SK-N-SH (cell line): ENCODE results near the gene KHDC3L. TPM values are rescaled to one million over a fixed set of nuclear protein-coding genes. Genes with fewer than 3 reads are reported as not detected.

Source experiments
- CTCF ChIA-PET: fragments of 300-600, 350-600 bp; formaldehyde crosslinking; extraction: SDS; loops from one replicate; lab custom pipeline; 2021; lab: Yijun Ruan, JAX
- POLR2A ChIA-PET: fragments of 350-600 bp; sonication (Branson Sonifier 250); formaldehyde crosslinking; extraction: SDS; loops from one replicate; lab custom pipeline; 2020; ENCODE audit warnings: antibody characterized with exemption, inconsistent platforms; lab: Yijun Ruan, JAX
- DNase-seq: peaks from one replicate; pipeline ENCODE4 v3.0.0; 2012
- H2AFZ ChIP-seq: fragments of 200-600 bp; sonication (generic); 2 replicates; pipeline ENCODE4 v1.8.1; 2016; ENCODE audit warnings: antibody characterized with exemption, mild to moderate bottlenecking, low read depth
- H3F3A ChIP-seq: fragments of 200-600 bp; sonication (generic); replicated peaks from 2 replicates; pipeline ENCODE3; 2016; ENCODE audit warnings: antibody characterized with exemption, mild to moderate bottlenecking; ENCODE audit not compliant: insufficient read depth
- H3K27ac ChIP-seq, 2 experiments: fragments of 200-500 bp in 1 of 2; fragments of 200-600 bp in 1 of 2; sonication (Bioruptor generic) in 1 of 2; sonication (generic), shearing (Covaris generic) in 1 of 2; 2 replicates each; pipeline versions ENCODE4 v1.5.1 to v1.6.1; 2014 to 2016; ENCODE audit warnings: low read depth in 2 of 2, inconsistent platforms in 1 of 2, low read length in 1 of 2, mild to moderate bottlenecking in 1 of 2, mixed read lengths in 1 of 2
- H3K27me3 ChIP-seq: fragments of 200-600 bp; sonication (generic), shearing (Covaris generic); 2 replicates; pipeline ENCODE4 v1.6.1; 2016; ENCODE audit warnings: mixed run types; ENCODE audit not compliant: insufficient read depth
- H3K36me3 ChIP-seq, 2 experiments: fragments of 200-500 bp in 1 of 2; fragments of 200-600 bp in 1 of 2; sonication (Bioruptor generic) in 1 of 2; sonication (generic) in 1 of 2; replicated peaks in 1 of 2; 2 replicates each; pipeline versions ENCODE3 to v1.5.1; 2014 to 2016; ENCODE audit warnings: low read length in 1 of 2, mild to moderate bottlenecking in 1 of 2; ENCODE audit not compliant: insufficient read depth in 2 of 2, control insufficient read depth in 1 of 2
- H3K4me1 ChIP-seq, 2 experiments: fragments of 200-500 bp in 1 of 2; fragments of 200-600 bp in 1 of 2; sonication (Bioruptor generic) in 1 of 2; sonication (generic), shearing (Covaris generic) in 1 of 2; 2 replicates each; pipeline versions ENCODE4 v1.5.1 to v1.6.1; 2014 to 2016; ENCODE audit warnings: low read depth in 1 of 2, low read length in 1 of 2, mixed run types in 1 of 2; ENCODE audit not compliant: insufficient read depth in 2 of 2, control insufficient read depth in 1 of 2
- H3K4me2 ChIP-seq: fragments of 200-600 bp; sonication (generic), shearing (Covaris generic); 2 replicates; pipeline ENCODE4 v1.6.1; 2017; ENCODE audit warnings: mixed run types
- H3K4me3 ChIP-seq, 2 experiments: fragments of 200-500 bp in 1 of 2; fragments of 200-600 bp in 1 of 2; sonication (Bioruptor generic) in 1 of 2; sonication (generic), shearing (Covaris generic) in 1 of 2; 2 replicates each; pipeline versions ENCODE4 v1.5.1 to v1.8.1; 2014 to 2016; ENCODE audit warnings: low read depth in 2 of 2, inconsistent platforms in 1 of 2, low read length in 1 of 2, mild to moderate bottlenecking in 1 of 2, mixed read lengths in 1 of 2, moderate library complexity in 1 of 2
- H3K79me2 ChIP-seq: fragments of 200-600 bp; sonication (generic); 2 replicates; pipeline ENCODE4 v1.8.1; 2017; ENCODE audit warnings: mild to moderate bottlenecking; ENCODE audit not compliant: insufficient read depth
- H3K9ac ChIP-seq: fragments of 200-600 bp; sonication (generic); 2 replicates; pipeline ENCODE4 v1.6.1; 2017; ENCODE audit warnings: mixed run types
- H3K9me2 ChIP-seq: fragments of 200-600 bp; sonication (generic); 2 replicates; pipeline ENCODE4 v1.6.1; 2017; ENCODE audit warnings: mixed run types
- H3K9me3 ChIP-seq: fragments of 200-600 bp; sonication (generic); 2 replicates; pipeline ENCODE4 v1.6.1; 2017; ENCODE audit warnings: mixed run types, mild to moderate bottlenecking, moderate library complexity
- H4K20me1 ChIP-seq: fragments of 200-600 bp; sonication (generic); 2 replicates; pipeline ENCODE4 v1.6.1; 2017; ENCODE audit warnings: mild to moderate bottlenecking, mixed run types; ENCODE audit not compliant: insufficient read depth
- CHD2 ChIP-seq: fragments of 150-350 bp; IDR thresholded peaks from 2 replicates; pipeline ENCODE4 v1.6.1; 2018; ENCODE audit warnings: low read length; ENCODE audit not compliant: partially characterized antibody
- EP300 ChIP-seq, 2 experiments: IDR thresholded peaks; 2 replicates each; pipeline versions ENCODE4 v1.4.0 to v1.6.1; 2012; ENCODE audit warnings: borderline replicate concordance in 1 of 2, low read depth in 1 of 2, low read length in 1 of 2
- EZH2phosphoT487 ChIP-seq: fragments of 200-600 bp; sonication (generic); IDR thresholded peaks from 2 replicates; pipeline ENCODE4 v1.6.1; 2017; ENCODE audit warnings: low read depth, mixed run types, mild to moderate bottlenecking, antibody characterized with exemption, moderate library complexity, borderline replicate concordance
- FOSL2 ChIP-seq: IDR thresholded peaks from 2 replicates; pipeline ENCODE4 v1.4.0; 2012; ENCODE audit warnings: low read depth, mild to moderate bottlenecking, moderate library complexity, borderline replicate concordance
- FOXJ3 ChIP-seq: sonication (generic); formaldehyde crosslinking; IDR thresholded peaks from 2 replicates; pipeline ENCODE4 v1.5.1; 2020; ENCODE audit warnings: mild to moderate bottlenecking, missing genetic modification reagents
- GABPA ChIP-seq: IDR thresholded peaks from 2 replicates; pipeline ENCODE4 v1.4.0; 2012; ENCODE audit warnings: low read depth, mild to moderate bottlenecking
- MXI1 ChIP-seq: IDR thresholded peaks from 2 replicates; pipeline ENCODE4 v1.6.1; 2012; ENCODE audit warnings: mild to moderate bottlenecking, low read depth, low read length, improper control_type of control experiment
- NFIC ChIP-seq: IDR thresholded peaks from 2 replicates; pipeline ENCODE4 v1.4.0; 2012; ENCODE audit warnings: borderline replicate concordance
- RCOR1 ChIP-seq: fragments of 150-350 bp; IDR thresholded peaks from 2 replicates; pipeline ENCODE4 v1.6.1; 2017; ENCODE audit warnings: antibody characterized with exemption, low read length
- RXRA ChIP-seq: IDR thresholded peaks from 2 replicates; pipeline ENCODE4 v1.4.0; 2012; ENCODE audit warnings: low read depth, mild to moderate bottlenecking, borderline replicate concordance
- SIN3A ChIP-seq: IDR thresholded peaks from 2 replicates; pipeline ENCODE4 v1.6.1; 2012; ENCODE audit warnings: low read depth, mild to moderate bottlenecking, low read length, moderate library complexity, borderline replicate concordance
- SMC3 ChIP-seq: IDR thresholded peaks from 2 replicates; pipeline ENCODE4 v1.6.1; 2012; ENCODE audit warnings: low read depth, low read length, improper control_type of control experiment
- YY1 ChIP-seq: IDR thresholded peaks from 2 replicates; pipeline ENCODE4 v1.4.0; 2012; ENCODE audit warnings: low read depth, mild to moderate bottlenecking
- WGBS: methylation state at CpG from one replicate; pipeline ENCODE4 v1.1.6; 2017; ENCODE audit warnings: low lambda C conversion rate; 5-methylcytosine and 5-hydroxymethylcytosine counted together
- polyA plus RNA-seq, 3 experiments: library from polyadenylated mRNA; depleted of rRNA; stranded (reverse); fragments of >200 nt; gene quantifications; 2 replicates each; pipeline ENCODE4 v1.2.3, GENCODE V29; 2012
- TF ChIP-seq, protein P1 (sequence below): IDR thresholded peaks from 2 replicates; pipeline ENCODE4 v1.6.1; 2012; ENCODE audit warnings: mild to moderate bottlenecking, low read depth, low read length, moderate library complexity
- TF ChIP-seq, protein P2 (sequence below): IDR thresholded peaks from 2 replicates; pipeline ENCODE4 v1.4.0; 2012; ENCODE audit warnings: low read depth, borderline replicate concordance
- TF ChIP-seq, protein P3 (sequence below): IDR thresholded peaks from 2 replicates; pipeline ENCODE4 v1.4.0; 2012; ENCODE audit warnings: low read depth
- TF ChIP-seq, protein P4 (sequence below): fragments of 200-600 bp; sonication (generic); IDR thresholded peaks from 2 replicates; pipeline ENCODE4 v1.6.1; 2017; ENCODE audit warnings: antibody characterized with exemption, mild to moderate bottlenecking, moderate library complexity

KHDC3L gene
- polyA plus RNA-seq, 1 of the 3 experiments (the other 2 are of a cell fraction): not detected

DNA sequence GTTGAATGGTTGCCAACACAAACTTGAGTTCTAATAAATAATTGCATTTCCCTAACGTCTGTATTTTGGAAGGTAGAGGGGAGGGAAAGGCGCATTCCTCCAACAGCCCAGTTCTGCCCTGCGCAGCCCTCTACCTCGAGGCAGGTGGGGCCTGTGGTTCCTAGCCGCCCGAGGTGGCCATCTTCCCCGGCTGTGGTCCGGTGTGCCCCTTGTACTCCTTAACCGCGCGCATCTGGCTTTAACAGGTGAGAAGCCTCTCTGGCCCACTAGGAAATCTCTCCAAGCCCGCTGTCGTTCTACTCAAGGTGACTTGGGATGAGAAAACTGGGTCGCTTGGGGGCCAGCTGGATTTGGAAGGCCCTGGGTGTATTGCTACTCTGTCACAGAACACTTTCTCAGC lies 1.7 kb downstream of the KHDC3L start:
- no peak for DNase-seq
- Histone ChIP-seq H2AFZ (no peak overlapping the region), H3K4me1 (no peaks in the 10 kb centered on the region), H3K4me3 (no peak overlapping the region), H3K9me3 (no peaks in the 10 kb centered on the region), H4K20me1 (no peaks in the 10 kb centered on the region), H3K9ac (no peak overlapping the region), H3K79me2 (no peaks in the 10 kb centered on the region), H3K27me3 (no peaks in the 10 kb centered on the region), H3K36me3 (no peaks in the 10 kb centered on the region), H3K9me2 (no peaks in the 10 kb centered on the region), H3K27ac (no peak overlapping the region), H3F3A (no peaks in the 10 kb centered on the region), H3K4me2 (no peak overlapping the region)
- ChIA-PET POLR2A (no interaction called here), CTCF (no interaction called here)
- 85% methylated on average over 14 of the region's 14 CpGs for WGBS
- TF ChIP-seq GABPA (no peak), FOXJ3 (CRISPR knock-in tag) (no peak), SIN3A (no peak), RCOR1 (no peak), RXRA (no peak), EP300 (IDR thresholded peaks at IDR 0.05; ENCODE audit: borderline replicate concordance in 1 of 2, low read depth in 1 of 2, low read length in 1 of 2) (no peak), NFIC (no peak), CHD2 (no peak)
- TF ChIP-seq, protein P1, sequence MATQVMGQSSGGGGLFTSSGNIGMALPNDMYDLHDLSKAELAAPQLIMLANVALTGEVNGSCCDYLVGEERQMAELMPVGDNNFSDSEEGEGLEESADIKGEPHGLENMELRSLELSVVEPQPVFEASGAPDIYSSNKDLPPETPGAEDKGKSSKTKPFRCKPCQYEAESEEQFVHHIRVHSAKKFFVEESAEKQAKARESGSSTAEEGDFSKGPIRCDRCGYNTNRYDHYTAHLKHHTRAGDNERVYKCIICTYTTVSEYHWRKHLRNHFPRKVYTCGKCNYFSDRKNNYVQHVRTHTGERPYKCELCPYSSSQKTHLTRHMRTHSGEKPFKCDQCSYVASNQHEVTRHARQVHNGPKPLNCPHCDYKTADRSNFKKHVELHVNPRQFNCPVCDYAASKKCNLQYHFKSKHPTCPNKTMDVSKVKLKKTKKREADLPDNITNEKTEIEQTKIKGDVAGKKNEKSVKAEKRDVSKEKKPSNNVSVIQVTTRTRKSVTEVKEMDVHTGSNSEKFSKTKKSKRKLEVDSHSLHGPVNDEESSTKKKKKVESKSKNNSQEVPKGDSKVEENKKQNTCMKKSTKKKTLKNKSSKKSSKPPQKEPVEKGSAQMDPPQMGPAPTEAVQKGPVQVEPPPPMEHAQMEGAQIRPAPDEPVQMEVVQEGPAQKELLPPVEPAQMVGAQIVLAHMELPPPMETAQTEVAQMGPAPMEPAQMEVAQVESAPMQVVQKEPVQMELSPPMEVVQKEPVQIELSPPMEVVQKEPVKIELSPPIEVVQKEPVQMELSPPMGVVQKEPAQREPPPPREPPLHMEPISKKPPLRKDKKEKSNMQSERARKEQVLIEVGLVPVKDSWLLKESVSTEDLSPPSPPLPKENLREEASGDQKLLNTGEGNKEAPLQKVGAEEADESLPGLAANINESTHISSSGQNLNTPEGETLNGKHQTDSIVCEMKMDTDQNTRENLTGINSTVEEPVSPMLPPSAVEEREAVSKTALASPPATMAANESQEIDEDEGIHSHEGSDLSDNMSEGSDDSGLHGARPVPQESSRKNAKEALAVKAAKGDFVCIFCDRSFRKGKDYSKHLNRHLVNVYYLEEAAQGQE: no peak

DNA sequence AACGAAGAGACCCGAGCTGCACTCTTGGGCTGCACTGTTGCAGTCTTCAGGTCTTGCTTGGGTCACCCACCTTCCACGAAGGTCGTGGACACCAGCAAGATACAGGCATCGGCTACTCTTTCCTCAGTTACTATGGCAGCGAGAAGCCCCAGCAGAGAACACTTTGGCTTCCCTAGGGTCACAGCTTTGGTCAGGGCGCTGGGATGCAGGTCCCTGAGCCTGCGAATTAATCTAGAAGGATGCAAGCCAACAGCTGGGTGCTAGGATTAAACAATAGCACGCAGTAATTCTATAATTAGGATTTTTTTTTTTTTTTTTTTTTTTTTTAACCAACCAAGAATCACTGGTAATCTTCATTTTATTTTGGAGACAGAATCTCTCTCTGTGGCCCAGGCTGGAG lies 2.1 kb downstream of the KHDC3L start:
- no peaks in the 10 kb centered on the region for H3K27me3 ChIP-seq
- no peak overlapping the region for H3K27ac ChIP-seq
- H3F3A ChIP-seq: no peaks in the 10 kb centered on the region
- POLR2A ChIA-PET: no interaction called here
- no peak for DNase-seq
- WGBS: 70% methylated on average over 9 of the region's 9 CpGs
- H3K4me1 ChIP-seq: no peaks in the 10 kb centered on the region
- H3K79me2 ChIP-seq: no peaks in the 10 kb centered on the region
- H3K4me3 ChIP-seq: no peak overlapping the region
- H3K4me2 ChIP-seq: no peak overlapping the region
- no peak overlapping the region for H3K9ac ChIP-seq
- H3K9me3 ChIP-seq: no peaks in the 10 kb centered on the region
- TF ChIP-seq SMC3 (no peak), FOXJ3 (CRISPR knock-in tag) (no peak), EP300 (IDR thresholded peaks at IDR 0.05; ENCODE audit: borderline replicate concordance in 1 of 2, low read depth in 1 of 2, low read length in 1 of 2) (no peak), YY1 (no peak), FOSL2 (no peak), GABPA (no peak), MXI1 (no peak), EZH2phosphoT487 (no peak), RXRA (no peak)
- TF ChIP-seq, protein P2, sequence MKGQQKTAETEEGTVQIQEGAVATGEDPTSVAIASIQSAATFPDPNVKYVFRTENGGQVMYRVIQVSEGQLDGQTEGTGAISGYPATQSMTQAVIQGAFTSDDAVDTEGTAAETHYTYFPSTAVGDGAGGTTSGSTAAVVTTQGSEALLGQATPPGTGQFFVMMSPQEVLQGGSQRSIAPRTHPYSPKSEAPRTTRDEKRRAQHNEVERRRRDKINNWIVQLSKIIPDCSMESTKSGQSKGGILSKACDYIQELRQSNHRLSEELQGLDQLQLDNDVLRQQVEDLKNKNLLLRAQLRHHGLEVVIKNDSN: no peak
- TF ChIP-seq, protein P3, sequence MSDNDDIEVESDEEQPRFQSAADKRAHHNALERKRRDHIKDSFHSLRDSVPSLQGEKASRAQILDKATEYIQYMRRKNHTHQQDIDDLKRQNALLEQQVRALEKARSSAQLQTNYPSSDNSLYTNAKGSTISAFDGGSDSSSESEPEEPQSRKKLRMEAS: no peak
- TF ChIP-seq, protein P4, sequence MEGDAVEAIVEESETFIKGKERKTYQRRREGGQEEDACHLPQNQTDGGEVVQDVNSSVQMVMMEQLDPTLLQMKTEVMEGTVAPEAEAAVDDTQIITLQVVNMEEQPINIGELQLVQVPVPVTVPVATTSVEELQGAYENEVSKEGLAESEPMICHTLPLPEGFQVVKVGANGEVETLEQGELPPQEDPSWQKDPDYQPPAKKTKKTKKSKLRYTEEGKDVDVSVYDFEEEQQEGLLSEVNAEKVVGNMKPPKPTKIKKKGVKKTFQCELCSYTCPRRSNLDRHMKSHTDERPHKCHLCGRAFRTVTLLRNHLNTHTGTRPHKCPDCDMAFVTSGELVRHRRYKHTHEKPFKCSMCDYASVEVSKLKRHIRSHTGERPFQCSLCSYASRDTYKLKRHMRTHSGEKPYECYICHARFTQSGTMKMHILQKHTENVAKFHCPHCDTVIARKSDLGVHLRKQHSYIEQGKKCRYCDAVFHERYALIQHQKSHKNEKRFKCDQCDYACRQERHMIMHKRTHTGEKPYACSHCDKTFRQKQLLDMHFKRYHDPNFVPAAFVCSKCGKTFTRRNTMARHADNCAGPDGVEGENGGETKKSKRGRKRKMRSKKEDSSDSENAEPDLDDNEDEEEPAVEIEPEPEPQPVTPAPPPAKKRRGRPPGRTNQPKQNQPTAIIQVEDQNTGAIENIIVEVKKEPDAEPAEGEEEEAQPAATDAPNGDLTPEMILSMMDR: no peak
- TF ChIP-seq, protein P1: no peak
- no peaks in the 10 kb centered on the region for H3K9me2 ChIP-seq
- H4K20me1 ChIP-seq: no peaks in the 10 kb centered on the region
- H3K36me3 ChIP-seq: no peaks in the 10 kb centered on the region
- no peak overlapping the region for H2AFZ ChIP-seq
- CTCF ChIA-PET: interaction anchor here (1.2 kb wide), 1 partner anchor 953 kb away, joined by 3 read pairs; no protein-coding TSS in a partner anchor
